K562 (cell line): Measurements from ENCODE around the gene ADAMTS10. TPM values are rescaled to one million over a fixed set of nuclear protein-coding genes. Genes with fewer than 3 reads are reported as not detected.

Experiments
- BACH1 ChIP-seq: fragments of 200-800 bp; sonication (Bioruptor generic); IDR thresholded peaks from 2 replicates; pipeline ENCODE4 v1.6.1; 2016; ENCODE audit warnings: missing genetic modification characterization, missing compliant biosample characterization
- C11orf30 ChIP-seq: fragments of 450-650 bp; IDR thresholded peaks from 2 replicates; pipeline ENCODE4 v1.6.1; 2016; ENCODE audit warnings: low read depth, mild to moderate bottlenecking
- DPF2 ChIP-seq: fragments of 450-650 bp; IDR thresholded peaks from 2 replicates; pipeline ENCODE4 v1.6.1; 2016
- MAZ ChIP-seq, 2 experiments: fragments of 450-650 bp in 1 of 2; sonication (generic) in 1 of 2; formaldehyde crosslinking; IDR thresholded peaks in 1 of 2; conservative IDR thresholded peaks in 1 of 2; 2 replicates each; pipeline versions ENCODE4 v1.4.0 to v1.5.0; 2020; ENCODE audit warnings: mild to moderate bottlenecking in 1 of 2, missing genetic modification reagents in 1 of 2
- NCOR1 ChIP-seq: fragments of 450-650 bp; IDR thresholded peaks from 2 replicates; pipeline ENCODE4 v1.6.1; 2016; ENCODE audit warnings: mild to moderate bottlenecking, moderate library complexity
- RCOR1 ChIP-seq, 2 experiments: IDR thresholded peaks; 2 replicates each; pipeline ENCODE4 v1.6.1; 2012; ENCODE audit warnings: low read depth in 2 of 2, low read length in 2 of 2, borderline replicate concordance in 1 of 2, improper control_type of control experiment in 1 of 2
- ZNF316 ChIP-seq: fragments of 450-650 bp; IDR thresholded peaks from 2 replicates; pipeline ENCODE4 v1.6.1; 2016
- ZNF324 ChIP-seq: fragments of 250-450 bp; sonication (Bioruptor Pico); IDR thresholded peaks from 2 replicates; pipeline ENCODE4 v1.4.0; 2020; ENCODE audit warnings: mild to moderate bottlenecking
- ZNF384 ChIP-seq: IDR thresholded peaks from 2 replicates; pipeline ENCODE4 v1.6.1; 2012; ENCODE audit warnings: low read depth, low read length, improper control_type of control experiment
- polyA plus RNA-seq, 8 experiments: library from polyadenylated mRNA; depleted of rRNA in 4 of 8; stranded (reverse) in 5 of 8; unstranded in 3 of 8; fragments of >200 nt; fragmentation: Nextera tagmentation in 2 of 8; fragmentation: Illumina TruSeq in 1 of 8; extraction: Ambion mirVana in 2 of 8; extraction: Trizol in 1 of 8; gene quantifications; 2 replicates each; pipeline versions ENCODE4 v1.2.1 to v1.2.3, GENCODE V29; 2011 to 2014; ENCODE audit warnings: inconsistent platforms in 1 of 8, missing spikeins in 1 of 8
- total RNA-seq, 7 experiments: library from RNA; depleted of rRNA in 6 of 7; stranded (reverse); fragments of >200 nt in 6 of 7; fragmentation: Illumina TruSeq in 2 of 7; extraction: Trizol in 2 of 7; gene quantifications; 2 replicates each; pipeline versions ENCODE4 v1.2.1 to v1.2.3, GENCODE V29; 2011 to 2021; ENCODE audit warnings: low replicate concordance in 1 of 7
- TF ChIP-seq, protein P1 (sequence below): fragments of 450-650 bp; IDR thresholded peaks from 2 replicates; pipeline ENCODE4 v1.6.1; 2016
- TF ChIP-seq, protein P2 (sequence below): sonication (generic); formaldehyde crosslinking; IDR thresholded peaks from 2 replicates; pipeline ENCODE4 v1.8.0; 2022; ENCODE audit warnings: mild to moderate bottlenecking, missing genetic modification reagents
- TF ChIP-seq, protein P3 (sequence below): fragments of 250-450 bp; sonication (Bioruptor Pico); IDR thresholded peaks from 2 replicates; pipeline ENCODE4 v1.9.0; 2021; ENCODE audit warnings: mild to moderate bottlenecking, inconsistent platforms
- TF ChIP-seq, protein P4 (sequence below), 2 experiments: IDR thresholded peaks in 1 of 2; conservative IDR thresholded peaks in 1 of 2; 2 replicates each; pipeline ENCODE4 v1.6.1; 2016; ENCODE audit warnings: low read depth in 2 of 2, mild to moderate bottlenecking in 1 of 2, missing compliant biosample characterization in 1 of 2, missing genetic modification characterization in 1 of 2, moderate library complexity in 1 of 2

Gene ADAMTS10
- total and polyA plus RNA-seq, 9 of the 15 experiments (the other 6 are each of a cell fraction or from before 2014, with no cell fraction given): 0.33 to 1.8 (median 0.57) TPM; not detected in 4

DNA sequence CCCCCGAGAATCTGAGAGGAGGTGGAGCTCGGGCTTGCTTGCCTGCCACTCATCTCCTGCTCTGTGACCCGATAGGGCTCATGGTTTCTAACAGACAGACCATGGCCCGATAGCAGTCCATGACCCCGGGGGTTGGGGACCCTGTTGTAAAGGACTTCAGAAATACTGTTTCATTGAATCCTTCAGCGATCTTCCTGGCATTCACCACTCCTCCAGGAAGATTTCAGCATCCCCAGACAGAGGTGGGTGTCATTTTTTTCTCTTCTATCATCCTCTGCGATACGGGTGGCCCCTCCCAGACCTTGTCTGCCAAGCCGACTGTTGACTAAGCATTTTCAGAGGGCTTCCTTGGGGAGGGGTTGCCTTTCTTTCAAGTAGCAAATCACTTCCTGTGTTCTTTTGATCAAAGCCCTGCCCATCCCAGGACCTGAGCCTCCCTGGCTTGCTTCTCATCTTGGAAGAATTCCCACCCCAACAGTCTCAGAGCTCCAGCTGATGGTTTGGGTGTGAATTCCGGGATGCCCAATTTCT, 35.0 kb downstream of the ADAMTS10 start (continued):
- TF ChIP-seq, protein P1, sequence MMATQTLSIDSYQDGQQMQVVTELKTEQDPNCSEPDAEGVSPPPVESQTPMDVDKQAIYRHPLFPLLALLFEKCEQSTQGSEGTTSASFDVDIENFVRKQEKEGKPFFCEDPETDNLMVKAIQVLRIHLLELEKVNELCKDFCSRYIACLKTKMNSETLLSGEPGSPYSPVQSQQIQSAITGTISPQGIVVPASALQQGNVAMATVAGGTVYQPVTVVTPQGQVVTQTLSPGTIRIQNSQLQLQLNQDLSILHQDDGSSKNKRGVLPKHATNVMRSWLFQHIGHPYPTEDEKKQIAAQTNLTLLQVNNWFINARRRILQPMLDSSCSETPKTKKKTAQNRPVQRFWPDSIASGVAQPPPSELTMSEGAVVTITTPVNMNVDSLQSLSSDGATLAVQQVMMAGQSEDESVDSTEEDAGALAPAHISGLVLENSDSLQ: peak; percentile 89
- TF ChIP-seq RCOR1 (IDR thresholded peaks at IDR 0.05; ENCODE audit: borderline replicate concordance in 1 of 2, low read depth in 2 of 2, low read length in 2 of 2) (peak in 1 of 2 experiments; percentile 75; a peak in 2 of 4 replicates), NCOR1 (no peak), ZNF316 (peak; percentile 96), BACH1 (tag) (peak; percentile 69), ZNF324 (CRISPR knock-in tag) (no peak), C11orf30 (peak; percentile 94), ZNF384 (peak; percentile 59), MAZ (CRISPR knock-in tag; conservative IDR thresholded peaks at IDR 0.05 in 1 of 2, IDR thresholded peaks at IDR 0.05 in 1 of 2) (peak in 1 of 2 experiments; percentile 52; a peak in 1 of 4 replicates), DPF2 (peak; percentile 40; the same call in 1 of the 2 replicates)
- TF ChIP-seq, protein P2, sequence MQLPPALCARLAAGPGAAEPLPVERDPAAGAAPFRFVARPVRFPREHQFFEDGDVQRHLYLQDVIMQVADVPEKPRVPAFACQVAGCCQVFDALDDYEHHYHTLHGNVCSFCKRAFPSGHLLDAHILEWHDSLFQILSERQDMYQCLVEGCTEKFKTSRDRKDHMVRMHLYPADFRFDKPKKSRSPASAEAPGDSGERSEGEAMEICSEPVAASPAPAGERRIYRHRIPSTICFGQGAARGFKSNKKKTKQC (CRISPR knock-in tag): no peak
- TF ChIP-seq, protein P3, sequence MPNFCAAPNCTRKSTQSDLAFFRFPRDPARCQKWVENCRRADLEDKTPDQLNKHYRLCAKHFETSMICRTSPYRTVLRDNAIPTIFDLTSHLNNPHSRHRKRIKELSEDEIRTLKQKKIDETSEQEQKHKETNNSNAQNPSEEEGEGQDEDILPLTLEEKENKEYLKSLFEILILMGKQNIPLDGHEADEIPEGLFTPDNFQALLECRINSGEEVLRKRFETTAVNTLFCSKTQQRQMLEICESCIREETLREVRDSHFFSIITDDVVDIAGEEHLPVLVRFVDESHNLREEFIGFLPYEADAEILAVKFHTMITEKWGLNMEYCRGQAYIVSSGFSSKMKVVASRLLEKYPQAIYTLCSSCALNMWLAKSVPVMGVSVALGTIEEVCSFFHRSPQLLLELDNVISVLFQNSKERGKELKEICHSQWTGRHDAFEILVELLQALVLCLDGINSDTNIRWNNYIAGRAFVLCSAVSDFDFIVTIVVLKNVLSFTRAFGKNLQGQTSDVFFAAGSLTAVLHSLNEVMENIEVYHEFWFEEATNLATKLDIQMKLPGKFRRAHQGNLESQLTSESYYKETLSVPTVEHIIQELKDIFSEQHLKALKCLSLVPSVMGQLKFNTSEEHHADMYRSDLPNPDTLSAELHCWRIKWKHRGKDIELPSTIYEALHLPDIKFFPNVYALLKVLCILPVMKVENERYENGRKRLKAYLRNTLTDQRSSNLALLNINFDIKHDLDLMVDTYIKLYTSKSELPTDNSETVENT (CRISPR knock-in tag): no peak
- TF ChIP-seq, protein P4, sequence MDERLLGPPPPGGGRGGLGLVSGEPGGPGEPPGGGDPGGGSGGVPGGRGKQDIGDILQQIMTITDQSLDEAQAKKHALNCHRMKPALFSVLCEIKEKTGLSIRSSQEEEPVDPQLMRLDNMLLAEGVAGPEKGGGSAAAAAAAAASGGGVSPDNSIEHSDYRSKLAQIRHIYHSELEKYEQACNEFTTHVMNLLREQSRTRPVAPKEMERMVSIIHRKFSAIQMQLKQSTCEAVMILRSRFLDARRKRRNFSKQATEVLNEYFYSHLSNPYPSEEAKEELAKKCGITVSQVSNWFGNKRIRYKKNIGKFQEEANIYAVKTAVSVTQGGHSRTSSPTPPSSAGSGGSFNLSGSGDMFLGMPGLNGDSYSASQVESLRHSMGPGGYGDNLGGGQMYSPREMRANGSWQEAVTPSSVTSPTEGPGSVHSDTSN (CRISPR knock-in tag; IDR thresholded peaks at IDR 0.05; ENCODE audit: low read depth): no peak
- TF ChIP-seq, protein P4 (tag; conservative IDR thresholded peaks at IDR 0.05; ENCODE audit: low read depth): peak; percentile 31
